ENCODE results near the gene SKIDA1. TPM values are rescaled to one million over a fixed set of nuclear protein-coding genes. Genes with fewer than 3 reads are reported as not detected.

Gene SKIDA1
- total RNA-seq, 1 donor from 2014 or later = 1.9 TPM

DNA sequence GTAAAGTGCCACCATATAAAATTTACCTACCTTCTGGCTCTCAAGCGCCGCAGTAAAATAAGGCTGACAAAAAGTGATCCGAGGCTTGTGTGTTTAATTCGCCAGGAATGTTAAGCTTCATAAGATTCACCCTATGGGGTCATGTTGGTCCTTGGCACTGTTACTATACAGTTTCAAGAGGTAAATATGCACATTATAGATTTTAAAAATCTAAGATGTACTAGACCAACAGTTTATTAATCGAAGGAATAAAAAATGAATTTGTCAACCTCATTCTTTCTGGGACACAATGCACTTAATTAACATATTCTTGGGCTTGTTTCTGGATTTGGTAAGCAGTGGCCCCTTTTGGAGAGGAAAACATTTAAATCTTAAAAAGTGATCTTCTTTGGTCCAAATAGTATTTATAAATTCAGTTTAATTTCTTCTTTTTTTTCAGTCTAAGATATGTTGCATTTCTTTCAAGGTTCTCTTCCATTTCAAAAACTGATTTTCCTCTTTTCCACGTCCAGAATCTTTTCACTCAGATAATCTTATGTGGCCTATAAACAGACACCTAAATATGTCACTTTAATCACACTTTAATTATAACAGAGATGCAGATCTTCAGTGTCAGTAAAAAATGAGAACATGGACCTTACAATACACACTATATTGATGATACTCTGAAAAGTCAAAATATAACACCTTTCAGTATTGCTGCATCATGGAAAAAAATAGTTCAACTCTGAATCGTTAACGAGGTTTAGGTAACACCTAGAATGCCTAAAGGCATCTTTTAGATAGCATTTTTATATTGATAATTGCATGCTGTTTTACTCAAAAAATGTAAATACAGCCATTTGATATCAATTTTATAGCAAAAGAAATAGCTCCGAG lies 3.8 kb upstream of the SKIDA1 start:
- no peak for DNase-seq (ENCODE audit: low read depth in 2 of 2)

DNA sequence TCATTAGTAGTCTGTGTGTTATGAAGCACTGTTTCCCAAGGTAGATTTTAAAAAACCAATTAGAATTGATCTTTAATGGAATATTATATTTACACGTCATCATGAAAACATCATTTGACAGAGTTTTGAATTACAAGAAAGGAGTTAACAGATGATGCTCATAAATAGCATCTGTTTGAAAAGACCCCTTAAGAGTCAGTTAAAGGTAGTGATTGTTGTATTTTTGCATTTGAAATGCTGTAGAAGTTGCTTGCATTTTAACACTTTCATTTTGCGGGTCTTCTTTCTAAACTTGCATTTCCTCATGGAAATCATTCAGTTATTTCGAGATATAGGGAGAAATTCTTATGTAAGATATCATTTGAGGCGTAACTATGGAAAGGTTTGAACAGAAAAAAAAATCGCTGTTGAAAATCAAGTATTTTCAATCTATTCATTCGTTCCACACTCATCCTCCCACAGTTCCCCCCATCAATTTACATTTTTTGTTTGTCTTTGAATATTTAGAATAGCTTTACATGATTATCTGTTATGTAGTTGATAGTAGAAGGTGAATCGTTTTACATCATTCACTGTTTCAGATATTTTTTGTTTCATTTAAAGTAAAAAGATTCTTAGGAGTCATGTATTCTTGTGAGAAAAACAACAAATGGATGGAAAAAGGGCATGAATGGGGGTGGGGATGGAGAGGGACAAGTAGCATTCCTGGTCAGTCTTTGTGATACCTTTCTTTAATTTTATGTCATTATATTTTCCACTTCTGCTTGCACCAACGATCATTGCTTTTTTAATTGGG lies 3.0 kb upstream of the SKIDA1 start:
- DNase-seq (ENCODE audit: low read depth in 2 of 2) = no peak

DNA sequence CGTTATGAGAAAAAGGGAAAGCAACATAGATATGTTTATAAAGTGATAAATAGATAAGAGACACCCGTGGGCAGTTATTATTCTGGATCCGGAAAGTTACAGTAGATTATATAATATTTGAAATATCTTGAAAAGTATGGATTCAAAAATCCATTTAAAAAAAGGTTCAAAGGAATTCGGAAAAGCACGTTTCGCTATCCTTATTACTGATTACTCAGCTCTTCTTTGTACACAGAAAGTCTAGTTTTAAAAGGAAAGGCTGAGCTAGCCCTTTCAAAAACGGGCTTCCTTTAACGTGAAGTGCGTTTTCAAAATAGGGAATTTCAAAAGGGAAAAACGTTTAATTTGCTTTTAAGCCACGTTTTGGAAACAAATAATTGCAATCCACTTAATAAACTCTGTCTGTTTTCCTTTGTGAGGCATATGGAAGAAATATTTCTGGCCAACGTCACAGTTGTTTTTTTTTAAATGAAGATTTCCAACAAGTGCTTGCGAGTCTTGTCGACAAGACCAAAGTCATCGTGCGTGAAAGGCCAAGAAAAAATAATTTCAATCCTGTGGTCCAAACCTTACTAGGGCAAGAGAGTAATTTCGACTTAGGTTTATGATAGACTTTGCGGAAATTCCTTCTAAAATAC lies 2.2 kb upstream of the SKIDA1 start:
- DNase-seq (ENCODE audit: low read depth in 2 of 2) = peak in 1 of 2 donors; percentile 49

DNA sequence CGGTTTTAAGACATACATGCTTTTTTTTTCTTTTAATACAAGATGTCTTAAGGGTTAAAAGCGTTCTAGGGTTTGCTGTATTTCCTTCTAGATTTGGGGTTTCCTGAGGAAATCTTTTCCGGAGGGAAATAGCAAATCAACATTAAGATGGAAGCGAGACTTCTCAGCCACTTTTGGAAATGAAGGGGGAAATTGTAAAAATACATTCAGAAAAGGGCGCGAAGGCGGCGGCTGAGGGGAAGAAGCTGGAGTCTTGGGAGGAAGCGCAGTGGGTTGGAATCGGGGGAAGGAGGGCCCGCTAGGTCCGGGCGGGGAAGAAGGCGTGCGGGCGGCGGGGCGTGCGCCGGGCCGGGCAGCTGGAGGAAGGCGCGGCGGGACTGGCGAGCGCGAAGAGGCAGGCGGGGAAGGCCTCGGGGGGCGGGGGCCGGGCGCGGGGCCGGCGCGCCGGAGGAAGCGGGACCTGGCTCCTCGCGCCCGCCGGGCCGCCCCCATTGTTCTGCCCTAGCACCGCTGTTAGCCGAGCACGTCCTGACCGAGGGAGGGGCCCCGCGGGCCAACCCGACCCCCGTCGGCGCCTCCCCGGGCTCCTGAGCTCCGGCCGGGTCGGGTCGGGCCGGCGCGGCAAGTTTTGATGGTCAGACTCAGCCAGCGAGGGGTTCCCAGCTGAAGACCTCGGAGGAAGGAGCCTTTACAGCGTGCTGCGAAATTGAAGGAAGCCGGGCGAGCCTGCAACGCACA lies 1.5 kb upstream of the SKIDA1 start:
- peak in 1 of 2 donors; percentile 84 for DNase-seq (ENCODE audit: low read depth in 2 of 2)

DNA sequence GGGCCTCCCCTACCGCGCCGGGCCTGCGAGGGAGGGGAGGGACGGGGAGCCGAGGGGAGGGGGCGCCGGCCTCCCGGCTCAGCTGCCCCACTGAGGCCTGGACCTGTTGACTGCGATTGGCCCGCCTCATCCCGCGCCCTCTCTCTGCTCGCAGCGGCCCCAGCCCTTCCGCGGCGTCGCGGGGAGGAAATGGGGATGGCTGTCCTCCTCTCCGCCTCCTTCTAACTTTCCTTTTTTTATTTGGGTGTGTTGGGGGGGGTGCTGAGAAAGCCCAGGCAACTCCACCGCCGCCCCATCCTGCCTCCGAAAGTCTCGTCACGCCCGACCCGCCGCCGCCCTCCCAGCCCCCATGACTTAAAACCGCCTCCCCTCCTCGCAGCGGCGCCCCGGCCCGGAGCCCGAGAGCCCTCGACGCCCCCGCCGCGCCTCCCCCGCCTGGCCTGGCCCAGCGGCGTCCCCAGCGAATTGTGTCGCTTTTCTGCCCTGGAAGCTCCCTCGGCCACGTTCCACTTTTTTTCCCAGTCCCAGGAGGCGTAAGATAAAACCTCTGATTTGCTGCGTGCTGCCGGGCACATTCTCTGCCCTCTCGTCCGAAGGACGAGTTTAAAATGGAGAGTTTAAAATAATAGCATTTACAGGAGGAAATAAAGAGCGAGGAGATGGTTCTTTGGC lies 842 bp upstream of the SKIDA1 start:
- peak in 1 of 2 donors; percentile 83 for DNase-seq (ENCODE audit: low read depth in 2 of 2)

DNA sequence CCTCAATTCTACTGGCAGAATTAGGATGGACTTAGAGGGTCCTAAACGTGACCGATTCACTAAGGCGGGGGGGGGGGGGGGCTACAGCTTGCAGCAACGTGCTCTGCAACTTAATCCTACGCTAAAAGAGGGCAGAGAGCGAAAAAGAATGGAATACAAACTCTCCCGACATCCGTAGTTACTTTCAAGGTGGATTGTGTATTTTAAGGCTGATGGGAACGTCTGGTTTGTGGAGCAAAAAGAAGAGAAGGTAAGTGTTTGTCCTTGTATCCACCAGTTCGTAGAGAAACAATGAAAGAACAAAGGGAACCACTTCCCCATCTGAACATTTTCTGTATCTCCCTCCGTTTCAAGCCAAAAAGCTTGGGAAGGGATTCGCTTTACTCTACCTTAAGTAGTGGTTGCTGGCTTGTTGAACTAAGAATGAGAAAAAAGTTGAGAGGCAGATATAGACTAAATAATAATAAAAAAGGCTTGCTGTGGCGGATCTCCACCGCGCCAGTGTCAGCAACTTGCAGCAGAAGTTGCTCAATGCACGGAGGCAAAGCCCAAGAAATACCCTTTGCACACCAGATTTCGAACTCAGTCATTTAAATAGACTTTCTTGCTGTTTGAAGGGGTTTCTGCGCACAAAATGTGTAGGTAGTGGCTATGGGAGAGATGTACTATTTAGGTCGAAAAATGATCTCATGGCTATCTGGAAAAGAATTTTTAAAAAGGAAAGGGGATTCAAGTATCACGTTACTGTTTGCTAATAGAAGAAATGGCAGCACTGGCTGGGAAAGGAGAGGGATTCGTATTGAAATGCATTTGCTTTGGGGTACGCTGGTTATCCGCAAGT lies 736 bp downstream of the SKIDA1 start:
- peak in 1 of 2 donors; percentile 52 for DNase-seq (ENCODE audit: low read depth in 2 of 2)

DNA sequence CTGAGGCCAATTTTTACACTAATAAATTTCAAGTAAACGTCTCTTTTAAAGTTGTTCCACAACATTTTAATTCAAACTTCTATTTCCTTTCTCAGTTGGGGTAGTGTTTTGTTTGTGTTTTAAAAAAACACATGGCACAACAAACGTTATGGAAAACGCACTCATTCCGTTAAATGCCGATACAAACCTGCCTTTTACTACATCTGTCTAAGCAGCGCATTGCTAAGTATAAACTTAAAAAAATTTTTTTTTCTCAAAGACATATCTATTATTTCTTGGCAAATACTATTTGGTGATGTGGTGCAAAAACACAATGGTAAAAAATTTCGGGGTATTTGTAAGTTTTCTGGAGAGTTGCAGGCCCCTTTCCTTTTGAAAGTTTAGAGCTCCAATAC lies 1.4 kb downstream of the SKIDA1 start:
- no peak for DNase-seq (ENCODE audit: low read depth in 2 of 2)

DNA sequence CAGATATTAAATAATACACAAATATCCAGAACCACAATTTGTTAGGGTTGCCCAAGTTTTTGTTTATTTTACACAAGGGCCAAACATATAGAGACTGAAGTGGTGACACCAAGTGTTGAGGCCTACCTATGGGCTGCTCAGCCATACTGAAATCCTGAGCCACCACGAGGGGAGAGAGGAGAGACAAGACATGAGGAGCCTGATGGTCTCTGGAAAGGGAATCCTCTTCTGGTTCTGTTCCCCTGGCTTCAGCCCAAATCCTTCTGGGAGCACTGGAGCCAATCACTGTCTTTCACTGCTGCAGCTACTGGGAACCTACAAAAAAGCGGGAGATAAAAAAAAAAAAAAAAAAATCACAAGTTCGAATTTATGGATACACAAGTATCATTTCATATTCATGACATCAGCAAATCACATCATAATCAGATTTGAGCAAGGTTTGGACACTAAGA lies 1.9 kb downstream of the SKIDA1 start:
- DNase-seq (ENCODE audit: low read depth in 2 of 2) = no peak

DNA sequence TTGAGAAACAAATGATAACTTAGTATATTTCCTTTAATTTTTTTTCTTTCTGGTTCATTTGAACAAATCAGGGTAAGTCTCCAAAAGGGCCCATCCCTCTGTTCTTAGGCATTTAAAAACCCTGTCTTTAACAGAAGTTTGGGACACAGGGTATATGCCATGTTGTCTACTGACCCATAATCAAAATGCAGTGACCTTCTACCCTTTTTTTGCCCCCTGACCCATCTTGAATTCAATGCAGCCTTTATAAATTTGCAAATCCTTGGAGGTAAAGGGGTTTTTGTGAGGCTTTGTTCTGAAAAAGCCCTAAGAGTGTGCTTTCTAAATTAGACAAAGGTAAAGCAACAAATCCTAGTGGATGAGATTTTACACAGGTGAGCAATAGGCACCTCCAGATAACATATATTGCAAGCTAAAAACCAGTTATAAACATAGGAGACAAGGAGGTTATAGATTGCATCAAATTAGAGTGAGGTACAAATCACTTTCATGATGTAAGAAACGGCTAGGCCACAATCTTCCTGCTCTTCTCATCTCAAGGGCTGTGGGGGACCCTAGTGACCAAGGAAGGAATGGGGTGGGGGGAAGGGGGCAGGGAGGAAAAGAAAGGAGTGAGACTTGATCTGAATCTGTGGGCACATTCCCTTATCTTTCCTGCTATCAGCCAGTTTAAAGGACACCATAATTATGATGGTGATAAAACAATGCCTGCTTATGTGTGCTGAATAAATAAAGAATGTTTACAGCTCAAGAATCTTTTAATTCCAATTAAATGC lies 2.7 kb downstream of the SKIDA1 start:
- DNase-seq (ENCODE audit: low read depth in 2 of 2) = no peak

DNA sequence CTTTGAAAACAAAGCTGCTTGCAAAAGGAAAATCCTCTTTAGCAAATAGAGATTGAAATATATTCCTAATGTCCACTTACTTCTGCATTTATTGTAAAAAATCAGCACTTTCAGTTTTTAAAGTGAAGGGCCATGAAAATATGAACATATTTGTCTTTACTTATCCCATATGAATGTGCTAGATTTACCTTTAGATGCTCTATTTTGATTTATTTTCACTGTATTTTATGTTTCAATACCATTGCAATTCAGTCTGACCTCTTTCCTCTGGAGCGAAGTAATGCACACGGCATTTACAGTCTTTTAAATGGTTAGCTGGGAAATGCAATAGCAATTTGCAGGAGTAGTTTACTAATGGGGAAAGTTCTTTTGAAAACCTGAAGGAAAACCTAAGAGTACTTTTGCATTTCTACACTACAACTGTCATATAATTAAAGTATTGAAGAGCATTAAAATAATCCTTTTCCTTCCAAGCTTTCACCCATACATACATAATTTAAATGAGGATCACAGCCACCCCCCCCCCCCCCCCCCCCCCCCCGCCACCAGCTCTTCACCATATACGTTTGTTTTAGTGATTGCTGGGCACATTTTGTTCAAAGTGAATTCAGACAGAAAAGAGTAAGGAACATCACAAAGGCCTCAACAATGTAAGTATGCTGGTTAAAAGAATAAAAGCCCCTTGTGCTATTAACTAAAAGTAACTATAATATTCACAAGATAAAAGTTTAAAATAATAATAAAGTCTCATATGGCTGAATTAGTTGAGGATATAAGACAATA lies 3.5 kb downstream of the SKIDA1 start:
- no peak for DNase-seq (ENCODE audit: low read depth in 2 of 2)

DNA sequence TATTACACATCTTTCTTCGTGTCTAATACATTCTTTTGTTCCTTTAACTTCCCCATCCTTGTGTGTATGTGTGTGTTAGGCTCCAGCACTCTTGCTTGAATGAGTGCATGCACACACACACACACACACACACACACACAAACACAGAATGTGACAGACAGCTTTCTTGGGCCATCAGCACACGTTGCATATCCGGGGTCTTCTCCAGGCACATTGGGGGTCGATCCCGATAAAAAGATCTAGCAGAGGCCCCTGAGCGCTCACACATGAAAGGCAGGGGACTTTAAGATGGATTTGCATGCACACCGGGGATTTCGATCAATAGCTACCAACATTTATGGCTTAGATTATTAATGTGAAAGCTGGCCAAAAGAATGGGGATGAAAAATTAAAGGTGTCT lies 4.5 kb downstream of the SKIDA1 start:
- DNase-seq (ENCODE audit: low read depth in 2 of 2) = no peak

DNA sequence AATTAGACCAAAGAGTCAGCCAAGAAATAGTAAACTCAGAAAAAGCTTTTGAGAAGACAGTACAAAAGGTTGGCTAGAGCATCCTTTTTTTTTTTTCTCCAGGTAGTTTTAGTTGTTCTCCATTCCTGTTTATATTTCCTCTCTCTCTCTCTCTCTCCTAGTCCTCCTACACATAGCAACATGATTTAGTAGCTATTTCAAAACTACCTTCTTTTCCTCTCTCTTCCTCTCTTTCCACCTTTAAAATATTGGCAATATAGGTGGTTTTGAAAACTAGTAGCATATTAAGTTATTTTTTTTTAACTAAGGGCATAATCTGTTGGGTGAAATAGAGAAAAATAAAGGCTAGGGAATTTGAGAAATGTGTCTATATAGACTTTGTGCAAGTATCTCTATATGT lies 5.0 kb downstream of the SKIDA1 start:
- no peak for DNase-seq (ENCODE audit: low read depth in 2 of 2)

DNA sequence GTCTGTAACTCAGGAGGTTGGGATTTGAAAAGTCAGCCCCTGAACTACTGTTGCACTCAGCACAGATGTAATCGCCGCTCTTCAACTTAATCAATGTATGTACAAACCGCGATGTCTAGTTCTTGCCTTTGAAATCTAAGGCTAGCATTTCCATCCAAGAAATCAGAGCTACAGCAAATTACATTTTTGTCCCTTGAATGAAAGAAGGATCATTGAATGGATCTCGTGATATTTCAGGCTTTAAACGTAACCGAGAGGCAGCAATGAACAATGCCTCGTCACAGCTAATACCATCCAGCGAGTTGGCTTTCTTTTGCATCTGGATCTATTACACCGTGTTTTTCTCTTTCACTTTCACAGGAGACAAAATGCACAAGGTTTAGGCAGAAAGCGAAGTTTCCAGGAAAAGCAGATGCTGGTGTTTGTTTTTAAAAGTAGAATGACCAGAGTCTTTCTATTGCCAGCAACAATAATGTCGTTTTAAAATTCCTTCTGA lies 5.5 kb downstream of the SKIDA1 start:
- peak; percentile 78 to 86 for DNase-seq (ENCODE audit: low read depth in 2 of 2)

DNA sequence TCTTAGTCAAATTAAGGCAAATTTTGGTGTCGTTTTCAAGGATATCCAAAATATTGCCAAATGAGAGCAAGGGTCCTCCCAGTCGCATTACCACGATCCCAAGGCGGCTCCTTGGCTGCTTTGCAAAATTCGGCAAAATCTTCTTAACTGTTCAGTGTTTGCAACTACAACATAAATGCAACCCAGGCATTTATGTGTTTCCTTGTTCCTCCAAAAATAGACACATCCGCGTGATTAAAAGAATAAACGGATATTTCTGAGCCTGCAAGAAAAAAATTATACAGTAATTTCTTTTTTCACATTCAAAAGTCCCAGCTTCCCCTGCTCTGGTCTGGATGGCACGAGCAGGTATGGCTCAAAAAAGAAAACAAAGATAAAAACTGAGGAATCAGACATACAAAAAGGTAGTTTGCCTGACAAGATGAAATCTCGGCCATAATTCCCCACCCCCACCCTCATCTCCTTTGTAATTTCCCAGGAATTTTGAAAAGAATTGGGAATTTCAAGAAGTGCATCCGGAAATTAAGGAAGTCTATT lies 6.0 kb downstream of the SKIDA1 start:
- no peak for DNase-seq (ENCODE audit: low read depth in 2 of 2)

DNA sequence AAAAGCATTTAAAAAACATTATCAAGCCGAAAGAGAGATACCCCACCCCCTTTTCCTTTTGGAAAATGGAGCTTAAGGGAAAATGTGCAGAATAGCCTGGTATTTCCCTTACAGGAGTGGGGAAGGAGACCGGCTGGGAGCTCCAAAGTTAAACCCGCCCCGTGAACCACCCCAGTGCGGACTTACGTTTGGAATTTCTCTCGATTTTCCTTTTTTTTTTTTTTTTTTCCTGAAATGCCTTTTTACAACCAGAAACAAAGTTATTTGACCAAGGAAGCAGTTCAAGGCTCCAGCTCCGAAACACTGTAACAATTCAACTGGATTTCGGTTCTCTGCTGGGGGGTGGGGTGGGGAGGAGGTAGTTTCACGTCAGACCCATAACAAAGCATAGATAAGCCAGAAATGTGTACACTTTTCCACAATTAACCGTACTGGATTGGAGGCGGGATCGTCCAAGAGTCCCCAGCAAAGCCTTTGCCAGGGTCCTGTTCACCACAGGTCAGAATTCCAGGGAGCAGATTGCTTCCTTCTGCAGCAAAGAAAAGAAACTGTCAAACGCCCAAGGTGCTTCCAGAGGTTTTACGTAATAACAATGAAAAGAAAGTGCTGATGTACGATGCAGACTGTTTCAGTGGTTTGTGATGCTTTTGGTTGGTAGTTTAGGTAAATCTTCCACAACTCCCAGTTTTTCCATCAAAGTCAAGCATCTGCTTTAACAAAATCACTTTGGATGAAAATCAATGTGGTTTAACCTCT lies 6.7 kb downstream of the SKIDA1 start:
- DNase-seq (ENCODE audit: low read depth in 2 of 2) = peak in 1 of 2 donors; percentile 56

DNA sequence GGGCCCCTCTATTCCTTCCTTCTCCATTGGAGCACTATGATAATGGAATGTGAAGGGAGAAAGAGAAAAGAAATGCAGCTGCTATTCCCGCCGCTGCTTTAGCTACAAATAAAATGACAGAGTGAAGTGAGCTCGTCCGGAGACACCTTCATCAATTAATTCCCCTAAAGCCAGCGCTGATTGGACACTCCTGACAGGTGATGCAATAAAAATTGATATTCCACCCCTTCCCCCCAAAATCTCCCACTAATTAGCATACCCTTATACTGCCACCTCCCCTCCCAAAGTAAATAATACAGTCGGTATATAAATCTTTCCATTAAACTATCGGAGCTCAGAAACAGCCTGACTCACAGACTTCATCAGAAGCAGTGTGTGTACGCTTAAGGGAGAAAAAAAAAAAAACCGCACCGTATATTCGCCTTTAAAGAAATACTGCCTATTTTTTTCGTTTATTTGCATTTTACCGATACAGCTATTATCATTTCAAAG lies 7.3 kb downstream of the SKIDA1 start:
- peak in 1 of 2 donors; percentile 65 for DNase-seq (ENCODE audit: low read depth in 2 of 2)

Measured in dermis microvascular lymphatic vessel endothelial cell (primary cell).